GM06990 (cell line): ENCODE measurements around the gene CHN2.

Source experiments
- DNase-seq: peaks from one replicate; pipeline ENCODE4 v3.0.0-alpha.2; 2011; ENCODE audit not compliant: insufficient read length; ENCODE audit errors: extremely low read depth
- H3K27me3 ChIP-seq: replicated peaks from 2 replicates; pipeline ENCODE4 v1.6.0; 2011; ENCODE audit warnings: low read length; ENCODE audit not compliant: control insufficient read depth, insufficient read depth
- H3K36me3 ChIP-seq: 2 replicates; pipeline ENCODE4 v1.5.1; 2011; ENCODE audit warnings: low read length; ENCODE audit not compliant: control insufficient read depth, insufficient read depth
- H3K4me3 ChIP-seq: replicated peaks from 2 replicates; pipeline ENCODE4 v1.5.1; 2011; ENCODE audit warnings: low read depth, mild to moderate bottlenecking, control low read depth, low read length
- CTCF ChIP-seq: IDR thresholded peaks from 2 replicates; pipeline ENCODE4 v1.5.1; 2011; ENCODE audit warnings: low read length, control low read depth, mild to moderate bottlenecking, inconsistent platforms; ENCODE audit not compliant: insufficient read depth, poor library complexity, severe bottlenecking

The CHN2 gene

GRCh38 chr7:29488203-29488970 is 293.8 kb downstream of the CHN2 start:
- Histone ChIP-seq H3K27me3 (no peaks in the 10 kb centered on the region; the same call in 1 of the 2 replicates), H3K4me3 (no peak overlapping the region)
- DNase-seq: no peak

GRCh38 chr7:29488977-29489376 is 294.4 kb downstream of the CHN2 start:
- no peak for TF ChIP-seq CTCF
- no peaks in the 10 kb centered on the region for H3K36me3 ChIP-seq
- no peaks in the 10 kb centered on the region; the same call in 1 of the 2 replicates for H3K27me3 ChIP-seq
- DNase-seq: no peak
- H3K4me3 ChIP-seq: no peak overlapping the region

More at GRCh38 chr7:29488203-29488970, 293.8 kb downstream of the CHN2 start:
- TF ChIP-seq CTCF: no peak
- H3K36me3 ChIP-seq: no peaks in the 10 kb centered on the region

- Histone ChIP-seq H3K27me3 (no peaks in the 10 kb centered on the region; the same call in 1 of the 2 replicates), H3K36me3 (no peaks in the 10 kb centered on the region), H3K4me3 (no peak overlapping the region)
- DNase-seq: no peak
- TF ChIP-seq CTCF: no peak
Observed at GRCh38 chr7:29490094-29490607, 295.6 kb downstream of the CHN2 start.

GRCh38 chr7:29494350-29494749 is 299.8 kb downstream of the CHN2 start:
- no peaks in the 10 kb centered on the region for H3K36me3 ChIP-seq
- H3K4me3 ChIP-seq: no peak overlapping the region
- no peak for DNase-seq
- no peaks in the 10 kb centered on the region for H3K27me3 ChIP-seq
- TF ChIP-seq CTCF: no peak

GRCh38 chr7:29495653-29496052 is 301.1 kb downstream of the CHN2 start:
- H3K36me3 ChIP-seq: no peaks in the 10 kb centered on the region
- no peak for DNase-seq
- no peak overlapping the region for H3K4me3 ChIP-seq
- TF ChIP-seq CTCF: no peak
- H3K27me3 ChIP-seq: no peaks in the 10 kb centered on the region
